ENCODE measurements around the gene ZNF331.

DNA sequence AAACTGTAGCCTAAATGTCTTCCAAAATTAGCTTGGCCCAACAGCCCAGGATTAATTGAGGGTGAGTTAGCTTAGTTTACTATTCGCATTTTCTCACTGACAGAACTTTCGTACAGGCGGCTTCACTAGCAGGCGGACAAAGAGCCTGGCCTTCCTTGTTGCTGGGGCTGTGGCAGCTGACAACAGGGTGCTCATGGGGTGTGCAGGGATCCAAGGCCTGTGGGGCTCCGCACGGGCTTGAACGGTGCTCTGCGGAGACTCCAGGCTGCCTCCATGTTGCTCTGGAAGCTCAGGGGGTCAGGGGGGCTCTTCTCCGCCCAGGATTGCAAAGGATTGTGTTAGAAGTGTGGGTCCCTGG lies 57.5 kb downstream of the ZNF331 start:
- TF ChIP-seq, protein P1, sequence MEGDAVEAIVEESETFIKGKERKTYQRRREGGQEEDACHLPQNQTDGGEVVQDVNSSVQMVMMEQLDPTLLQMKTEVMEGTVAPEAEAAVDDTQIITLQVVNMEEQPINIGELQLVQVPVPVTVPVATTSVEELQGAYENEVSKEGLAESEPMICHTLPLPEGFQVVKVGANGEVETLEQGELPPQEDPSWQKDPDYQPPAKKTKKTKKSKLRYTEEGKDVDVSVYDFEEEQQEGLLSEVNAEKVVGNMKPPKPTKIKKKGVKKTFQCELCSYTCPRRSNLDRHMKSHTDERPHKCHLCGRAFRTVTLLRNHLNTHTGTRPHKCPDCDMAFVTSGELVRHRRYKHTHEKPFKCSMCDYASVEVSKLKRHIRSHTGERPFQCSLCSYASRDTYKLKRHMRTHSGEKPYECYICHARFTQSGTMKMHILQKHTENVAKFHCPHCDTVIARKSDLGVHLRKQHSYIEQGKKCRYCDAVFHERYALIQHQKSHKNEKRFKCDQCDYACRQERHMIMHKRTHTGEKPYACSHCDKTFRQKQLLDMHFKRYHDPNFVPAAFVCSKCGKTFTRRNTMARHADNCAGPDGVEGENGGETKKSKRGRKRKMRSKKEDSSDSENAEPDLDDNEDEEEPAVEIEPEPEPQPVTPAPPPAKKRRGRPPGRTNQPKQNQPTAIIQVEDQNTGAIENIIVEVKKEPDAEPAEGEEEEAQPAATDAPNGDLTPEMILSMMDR (optimal IDR thresholded peaks at IDR 0.05 in 1 of 3, IDR thresholded peaks at IDR 0.05 in 1 of 3, conservative IDR thresholded peaks at IDR 0.05 in 1 of 3; ENCODE audit: extremely low read depth in 1 of 3, insufficient read depth in 2 of 3, low read length in 3 of 3): no peak
- no peak for TF ChIP-seq EZH2 (IDR thresholded peaks at IDR 0.05; ENCODE audit: low read length)

All from keratinocyte (primary cell).